M059J (cell line): ENCODE results near the gene SDSL. TPM values are rescaled to one million over a fixed set of nuclear protein-coding genes. Genes with fewer than 3 reads are reported as not detected.

Source experiments
- DNase-seq: peaks from one replicate; pipeline ENCODE4 v3.0.0-alpha.2; 2012; ENCODE audit warnings: low read depth
- total RNA-seq: library from RNA; depleted of rRNA; stranded (reverse); fragments of >200 nt; shearing (Covaris generic); gene quantifications from 2 replicates; pipeline ENCODE4 v1.2.3, GENCODE V29; 2014; rRNA removed

Gene SDSL, protein sequence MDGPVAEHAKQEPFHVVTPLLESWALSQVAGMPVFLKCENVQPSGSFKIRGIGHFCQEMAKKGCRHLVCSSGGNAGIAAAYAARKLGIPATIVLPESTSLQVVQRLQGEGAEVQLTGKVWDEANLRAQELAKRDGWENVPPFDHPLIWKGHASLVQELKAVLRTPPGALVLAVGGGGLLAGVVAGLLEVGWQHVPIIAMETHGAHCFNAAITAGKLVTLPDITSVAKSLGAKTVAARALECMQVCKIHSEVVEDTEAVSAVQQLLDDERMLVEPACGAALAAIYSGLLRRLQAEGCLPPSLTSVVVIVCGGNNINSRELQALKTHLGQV
- 4.2 and 6.7 TPM in 2 replicates for total RNA-seq

DNA sequence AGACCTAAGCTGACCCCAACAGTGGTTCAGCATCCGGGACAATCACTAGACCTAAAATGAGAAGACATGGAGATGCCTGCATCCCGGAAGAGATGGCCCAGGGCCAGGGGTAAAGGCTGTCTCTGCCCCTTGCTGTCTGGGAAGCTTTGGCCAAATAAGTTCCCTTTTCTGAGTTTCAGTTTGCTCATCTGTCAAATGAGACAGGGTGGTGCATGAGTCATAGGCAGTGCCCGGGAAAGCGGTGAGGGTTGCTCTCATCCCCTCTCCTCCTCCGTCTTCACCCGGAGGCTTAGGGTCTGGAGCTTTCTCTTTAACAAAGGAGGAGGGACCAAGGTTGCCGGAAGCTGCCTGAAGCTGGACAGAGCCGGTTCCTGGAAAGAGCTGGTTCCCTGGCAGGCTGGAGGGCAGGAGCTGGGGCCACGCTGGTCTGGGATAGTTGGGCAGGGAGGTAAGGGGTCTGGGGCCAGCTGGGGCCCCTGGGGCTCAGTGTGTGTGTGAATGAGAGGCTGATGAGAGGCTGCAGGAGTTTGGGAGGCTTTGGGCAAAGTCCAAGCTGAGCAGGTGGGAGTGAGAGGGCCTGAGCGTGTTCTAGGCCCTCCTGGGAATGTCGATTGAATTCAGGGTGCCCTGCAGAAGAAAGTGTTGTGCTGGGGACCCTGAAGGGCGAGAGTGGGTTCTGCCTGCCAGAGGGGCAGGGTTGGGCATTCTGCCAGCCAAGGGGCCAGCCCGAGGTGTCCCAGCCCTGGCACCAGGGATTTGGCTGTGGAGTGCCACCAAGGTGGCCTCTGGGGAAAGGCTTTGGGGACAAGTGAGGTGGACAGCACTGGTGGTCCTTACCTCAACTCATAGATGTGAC, at the start of gene SDSL:
SDSL (plus strand) TSS at position 351 of the 856 bp plus-strand sequence. CDS start 5,603 bp downstream, outside the sequence.
- peak; percentile 96 for DNase-seq

DNA sequence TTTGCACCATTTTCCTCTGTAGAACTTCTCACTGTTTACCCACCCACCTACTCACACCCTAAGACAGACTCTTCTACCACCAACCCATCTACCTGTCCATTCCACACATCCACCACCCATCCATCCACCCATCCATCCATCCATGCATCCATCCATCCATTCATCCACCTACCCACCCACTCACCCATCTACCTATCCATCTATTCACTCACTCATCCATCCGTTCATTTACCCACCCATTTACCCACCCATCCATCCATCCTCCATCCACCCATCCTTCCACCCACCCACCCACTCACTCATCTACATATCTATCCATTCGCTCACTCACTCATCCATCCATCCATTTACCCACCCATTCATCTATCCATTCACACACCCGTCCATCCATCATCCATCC, 48.7 kb upstream of the SDSL start:
- no peak for DNase-seq

- no peak for DNase-seq
Measured at GRCh38 chr12:113373969-113374368, 48.2 kb upstream of the SDSL start.

DNA sequence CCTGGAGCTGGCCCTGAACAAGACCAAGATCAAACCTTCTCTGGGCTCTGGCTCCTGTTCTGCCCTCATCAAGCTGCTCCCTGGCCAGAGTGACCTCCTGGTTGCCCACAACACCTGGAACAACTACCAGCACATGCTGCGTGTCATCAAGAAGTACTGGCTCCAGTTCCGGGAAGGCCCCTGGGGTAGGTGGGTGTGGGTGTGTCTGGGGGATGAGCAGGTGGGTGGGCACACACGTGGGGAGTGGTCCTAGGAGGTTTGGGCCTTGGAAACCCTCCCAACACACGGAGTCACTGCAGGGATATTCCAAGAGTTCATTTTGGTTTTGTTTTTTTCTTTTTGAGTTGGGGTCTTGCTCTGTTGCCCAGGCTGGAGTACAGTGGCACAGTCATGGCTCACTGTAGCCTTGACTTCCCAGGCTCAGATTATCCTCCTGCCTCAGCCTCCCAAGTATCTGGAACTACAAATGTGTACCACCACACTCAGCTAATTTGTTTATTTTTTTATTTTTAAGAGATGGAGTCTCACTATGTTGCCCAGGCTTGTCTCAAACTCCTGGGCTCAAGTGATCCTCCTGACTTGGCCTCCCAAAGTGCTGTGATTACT, 47.3 kb upstream of the SDSL start:
- DNase-seq, result no peak

DNA sequence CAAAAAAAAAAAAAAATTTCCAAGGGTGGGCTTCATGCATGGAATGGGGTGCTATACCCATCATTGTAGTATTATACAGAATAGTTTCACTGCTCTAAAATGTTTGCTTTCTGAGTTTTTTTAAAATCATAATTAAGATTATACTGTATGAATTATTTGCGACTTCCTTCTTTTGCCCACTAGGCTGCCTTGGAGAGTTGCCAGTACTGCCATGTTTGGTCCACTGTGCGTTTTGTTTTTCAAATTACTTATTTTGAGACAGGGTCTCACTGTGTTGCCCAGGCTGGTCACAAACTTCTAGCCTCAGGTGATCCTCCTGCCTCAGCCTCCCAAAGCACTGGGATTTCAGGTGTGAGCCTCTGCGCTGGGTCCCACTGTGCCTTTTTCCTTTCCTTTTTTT, 43.9 kb upstream of the SDSL start:
- no peak for DNase-seq

- no peak for DNase-seq
Measured at GRCh38 chr12:113381220-113381619, 41.0 kb upstream of the SDSL start.

GRCh38 chr12:113382206-113382605, 40.0 kb upstream of the SDSL start:
- no peak for DNase-seq

DNA sequence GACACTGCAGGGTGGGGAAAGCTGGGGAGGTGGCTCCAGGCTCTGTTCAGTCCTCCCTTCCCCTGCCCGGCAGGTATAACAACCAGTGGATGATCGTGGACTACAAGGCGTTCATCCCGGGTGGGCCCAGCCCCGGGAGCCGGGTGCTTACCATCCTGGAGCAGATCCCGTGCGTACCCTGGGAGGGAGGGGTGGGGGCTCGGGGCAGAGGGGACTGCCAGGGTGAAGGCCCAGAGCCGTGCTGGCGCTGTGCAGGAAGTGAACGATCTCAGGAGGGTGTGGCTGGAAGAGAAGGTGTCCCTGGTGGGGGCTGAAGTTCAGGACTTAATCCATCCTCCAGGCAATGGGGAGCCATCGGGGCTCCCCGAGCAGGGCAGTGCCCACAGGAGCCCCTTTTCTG, 37.4 kb upstream of the SDSL start:
- no peak for DNase-seq

DNA sequence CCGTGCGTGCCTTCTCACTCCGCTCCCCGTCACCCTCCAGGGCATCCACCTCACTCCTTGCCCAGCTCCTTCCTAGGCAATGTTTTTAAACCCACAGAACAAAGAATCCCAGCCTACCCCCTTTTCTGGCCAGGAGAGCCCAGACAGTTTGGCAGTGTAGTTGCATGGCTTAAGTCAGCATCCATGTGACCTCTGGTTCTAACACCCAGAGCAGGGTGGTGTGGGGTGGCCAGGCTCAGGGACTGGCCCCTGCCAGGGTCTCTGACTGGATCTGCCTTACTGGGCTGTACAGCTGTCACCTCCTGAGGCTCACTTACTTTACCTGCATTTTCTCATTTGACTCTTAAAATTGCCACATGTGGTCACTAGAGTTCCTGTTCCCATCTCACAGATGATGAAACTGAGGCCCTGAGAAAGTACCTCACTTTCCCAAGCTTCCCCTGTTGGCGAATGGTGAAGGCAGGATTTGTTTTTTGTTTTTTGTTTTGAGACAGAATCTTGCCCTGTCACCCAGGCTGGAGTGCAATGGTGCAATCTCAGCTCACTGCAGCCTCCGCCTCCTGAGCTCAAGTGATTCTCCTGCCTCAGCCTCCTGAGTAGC, 36.8 kb upstream of the SDSL start:
- no peak for DNase-seq

- DNase-seq, result no peak
Measured at GRCh38 chr12:113386866-113387566, 35.2 kb upstream of the SDSL start.

DNA sequence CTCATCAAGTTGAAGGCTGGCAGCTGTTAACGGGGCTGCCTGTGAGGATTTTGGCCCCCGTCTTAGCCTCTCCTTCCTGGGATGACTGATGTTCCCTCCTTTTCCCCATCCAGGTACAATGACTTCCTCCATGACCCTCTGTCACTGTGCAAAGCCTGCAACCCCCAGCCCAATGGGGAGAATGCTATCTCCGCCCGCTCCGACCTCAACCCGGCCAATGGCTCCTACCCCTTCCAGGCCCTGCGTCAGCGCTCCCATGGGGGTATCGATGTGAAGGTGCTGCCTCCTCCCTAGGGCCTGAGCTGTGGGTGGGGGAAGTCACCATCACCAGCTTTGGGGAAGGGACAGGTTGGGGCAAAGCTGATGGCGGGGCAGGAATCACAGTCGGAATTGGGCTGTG, 34.5 kb upstream of the SDSL start:
- no peak for DNase-seq

GRCh38 chr12:113388351-113388750, 33.8 kb upstream of the SDSL start:
- no peak for DNase-seq

DNA sequence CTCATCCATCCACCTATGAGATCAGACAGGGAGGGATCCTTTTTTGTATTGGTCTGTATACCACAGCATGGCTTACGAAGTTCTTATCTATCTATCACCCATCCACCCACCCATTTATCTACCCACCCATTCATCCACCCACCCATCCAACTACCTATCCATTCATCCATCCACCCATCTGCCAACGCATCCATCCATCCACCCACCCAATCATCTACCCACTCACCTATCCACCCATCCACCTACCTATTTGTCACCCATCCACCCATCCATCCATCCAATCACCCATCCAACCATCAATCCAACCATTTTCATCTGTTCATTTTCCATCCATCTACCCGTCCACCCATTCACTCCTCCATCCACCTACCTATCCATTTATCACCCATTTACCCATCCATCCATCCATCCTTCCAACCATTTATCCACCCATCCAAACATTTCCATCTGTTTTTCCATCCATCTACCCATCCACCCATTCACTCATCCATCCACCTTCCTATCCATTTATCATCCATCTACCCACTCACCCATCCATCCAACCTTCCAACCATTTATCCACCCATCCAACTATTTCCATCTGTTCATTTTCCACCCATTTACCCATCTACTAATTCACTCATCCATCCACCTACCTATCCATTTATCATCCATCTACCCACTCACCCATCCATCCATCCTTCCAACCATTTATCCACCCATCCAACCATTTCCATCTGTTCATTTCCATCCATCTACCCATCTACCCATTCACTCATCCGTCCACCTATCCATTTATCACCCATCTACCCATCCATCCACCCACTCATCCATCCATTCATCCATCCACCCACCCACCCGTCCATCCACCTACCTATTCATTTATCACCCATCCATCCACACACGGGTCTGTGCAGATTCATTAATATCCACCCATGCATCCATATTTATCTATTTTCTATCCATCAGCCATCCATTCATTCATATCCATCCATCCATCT, 31.8 kb upstream of the SDSL start:
- DNase-seq, result no peak

GRCh38 chr12:113391145-113391544, 31.0 kb upstream of the SDSL start:
- no peak for DNase-seq

- DNase-seq, result no peak
Measured at GRCh38 chr12:113391650-113392337, 30.4 kb upstream of the SDSL start.

DNA sequence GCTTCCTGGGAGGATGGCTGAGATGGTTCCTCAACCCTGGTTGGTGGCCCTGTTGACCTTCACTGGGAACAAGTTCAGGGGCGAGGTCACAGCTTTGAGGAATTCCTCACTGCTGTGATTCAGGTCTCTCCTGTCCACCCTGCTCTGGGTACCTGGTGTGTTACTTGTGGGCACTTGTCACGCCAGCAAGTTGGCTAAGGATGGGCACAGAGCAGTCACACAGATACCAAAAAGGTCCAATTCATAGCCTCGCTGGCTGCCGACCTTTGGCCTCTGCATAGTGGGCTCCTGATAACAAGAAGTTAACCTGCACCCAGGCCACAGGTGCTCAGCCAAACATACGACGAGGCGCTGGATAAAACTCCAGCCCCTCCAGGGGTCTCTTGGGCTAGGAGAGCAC, 29.7 kb upstream of the SDSL start:
- DNase-seq, result no peak

DNA sequence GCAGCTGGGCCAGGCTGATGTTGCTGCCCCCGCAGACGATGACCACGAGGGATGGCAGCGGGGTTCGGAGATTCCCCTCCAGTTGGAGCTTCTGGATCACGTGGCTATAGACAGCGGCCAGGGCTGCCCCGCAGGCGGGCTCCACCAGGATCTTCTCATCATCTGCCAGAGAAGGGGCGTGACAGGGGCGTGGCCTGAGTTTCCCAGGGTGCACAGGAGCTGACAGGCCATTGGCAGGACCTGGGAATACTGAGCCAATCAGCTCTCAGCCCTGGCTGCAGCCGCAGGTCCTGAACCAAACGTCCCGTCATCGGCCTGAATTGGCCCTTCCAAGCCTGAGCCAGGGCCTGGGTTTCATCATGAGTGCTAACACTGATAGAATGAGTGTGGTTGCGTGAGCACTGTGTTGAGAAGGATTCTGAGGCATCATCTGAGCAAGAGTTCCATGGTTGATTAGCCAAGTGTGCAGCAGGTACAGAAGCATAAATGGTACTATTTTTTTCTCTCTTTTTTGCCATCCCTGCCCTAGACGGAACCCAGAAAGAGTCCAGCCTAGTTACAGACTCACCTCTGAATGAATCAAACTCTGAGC, 29.1 kb upstream of the SDSL start:
- no peak for DNase-seq

DNA sequence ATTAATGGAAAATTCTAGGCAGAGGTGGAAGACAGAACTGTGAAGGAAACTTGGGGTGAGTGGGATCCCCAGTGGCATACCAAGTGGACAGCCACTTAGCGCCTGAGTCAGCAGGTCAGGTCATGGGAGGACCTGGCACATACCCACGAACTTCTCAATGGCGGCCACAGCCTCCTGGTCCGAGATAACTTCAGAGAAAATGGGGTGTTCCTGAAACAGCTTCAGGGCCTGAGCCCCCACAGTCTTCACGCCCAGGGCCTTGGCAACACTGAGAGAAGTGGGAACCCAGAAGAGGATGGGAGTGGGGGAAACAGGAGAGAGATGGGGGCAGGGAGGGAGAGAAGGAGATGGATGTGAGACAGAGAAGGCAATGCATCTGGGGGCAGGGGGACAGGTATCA, 28.4 kb upstream of the SDSL start:
- no peak for DNase-seq

DNA sequence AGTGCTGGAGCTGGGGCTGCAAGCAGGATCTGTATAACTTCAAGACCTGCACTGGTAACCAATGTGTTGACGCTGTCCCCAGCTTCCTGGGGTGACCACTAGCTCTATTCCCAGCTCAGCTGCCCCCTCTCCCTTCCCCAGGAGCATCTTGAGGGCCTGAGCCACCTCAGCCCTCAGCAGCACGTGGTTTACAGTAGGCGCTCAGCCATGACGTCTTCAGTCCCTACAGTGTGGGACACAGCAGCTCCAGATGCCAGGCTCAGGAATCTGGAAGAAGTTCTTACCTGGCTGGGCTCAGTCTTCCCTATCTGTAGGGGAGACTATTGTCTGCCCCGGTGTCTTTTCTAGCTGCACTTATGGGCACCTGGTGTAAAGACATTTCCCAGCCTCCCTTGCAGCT, 27.1 kb upstream of the SDSL start:
- no peak for DNase-seq
